AG04450 (cell line): ENCODE results near the gene PCSK9. TPM values are rescaled to one million over a fixed set of nuclear protein-coding genes. Genes with fewer than 3 reads are reported as not detected.

ENCODE experiments used
- CTCF ChIA-PET: fragments of 300-600, 350-600 bp; formaldehyde crosslinking; extraction: SDS; loops from one replicate; lab custom pipeline; 2022; ENCODE audit warnings: antibody characterized with exemption, inconsistent platforms; lab: Charles Lee
- POLR2A ChIA-PET: fragments of 350-600 bp; formaldehyde crosslinking; extraction: SDS; loops from one replicate; lab custom pipeline; 2021; ENCODE audit warnings: antibody characterized with exemption, inconsistent platforms; lab: Yijun Ruan, JAX
- DNase-seq: peaks from one replicate; pipeline ENCODE4 v3.0.0-alpha.2; 2011; ENCODE audit warnings: low read depth, low spot score
- H3K27ac ChIP-seq: one replicate; pipeline ENCODE4 v1.5.1; 2012; ENCODE audit warnings: low read depth, low read length, control low read depth
- H3K27me3 ChIP-seq: one replicate; pipeline ENCODE4 v1.6.0; 2012; ENCODE audit warnings: low read length; ENCODE audit not compliant: control insufficient read depth, insufficient read depth
- H3K4me3 ChIP-seq: 2 replicates; pipeline ENCODE4 v1.5.1; 2011; ENCODE audit warnings: mild to moderate bottlenecking, low read depth, low read length, control low read depth
- H3K9me3 ChIP-seq: 2 replicates; pipeline ENCODE4 v1.5.1; 2012; ENCODE audit warnings: low read length; ENCODE audit not compliant: control insufficient read depth, insufficient read depth
- CTCF ChIP-seq: IDR thresholded peaks from 2 replicates; pipeline ENCODE4 v1.5.1; 2011; ENCODE audit warnings: low read depth, low read length, control low read depth, inconsistent platforms
- polyA plus RNA-seq: library from polyadenylated mRNA; depleted of rRNA; stranded (reverse); fragments of >200 nt; gene quantifications from 2 replicates; pipeline ENCODE4 v1.2.3, GENCODE V29; 2011

The PCSK9 gene
- polyA plus RNA-seq, 1 experiment: 0.06 TPM

- Histone ChIP-seq H3K27ac (no peak overlapping the region), H3K27me3 (peaks cover 39% of the 10 kb centered on the region), H3K9me3 (no peaks in the 10 kb centered on the region; the same call in 1 of the 2 replicates), H3K4me3 (no peak overlapping the region)
- ChIA-PET CTCF (interaction anchor here (2.1 kb wide), 1 partner anchor 23 kb away, joined by 6 read pairs; no protein-coding TSS in a partner anchor), POLR2A (no interaction called here)
- no peak for TF ChIP-seq CTCF
- no peak for DNase-seq
Measured at GRCh38 chr1:55045430-55045829, 6.1 kb downstream of the PCSK9 start.

DNA sequence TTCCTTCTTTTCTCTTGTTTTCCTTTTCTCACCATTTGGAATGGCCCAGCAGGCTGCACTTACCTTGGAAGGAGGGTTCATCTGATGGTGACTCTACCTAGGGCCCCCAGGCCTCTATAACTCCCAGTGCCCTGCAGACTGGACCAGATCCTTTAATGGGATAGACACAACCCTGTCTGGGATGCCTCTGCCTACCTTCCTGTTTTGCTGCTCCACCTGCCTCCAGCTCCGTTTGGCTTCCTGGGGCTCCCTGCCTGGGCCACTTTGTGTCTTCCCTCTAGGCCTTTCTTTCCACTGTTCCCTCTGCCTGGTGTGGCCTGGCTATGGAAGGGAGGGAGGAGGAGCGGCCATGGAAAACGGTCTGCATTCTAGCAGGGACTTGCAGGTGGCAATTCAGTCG, 7.5 kb downstream of the PCSK9 start:
- no peak for DNase-seq
- Histone ChIP-seq H3K27me3 (peaks cover 30% of the 10 kb centered on the region), H3K9me3 (no peaks in the 10 kb centered on the region; the same call in 1 of the 2 replicates), H3K27ac (no peak overlapping the region), H3K4me3 (no peak overlapping the region)
- ChIA-PET POLR2A (no interaction called here), CTCF (interaction anchor here (2.1 kb wide), 1 partner anchor 25 kb away, joined by 6 read pairs; no protein-coding TSS in a partner anchor)
- no peak for TF ChIP-seq CTCF

- ChIA-PET POLR2A (no interaction called here), CTCF (no interaction called here)
- DNase-seq: no peak
- Histone ChIP-seq H3K27ac (no peak overlapping the region), H3K4me3 (no peak overlapping the region), H3K9me3 (no peaks in the 10 kb centered on the region; the same call in 1 of the 2 replicates), H3K27me3 (peaks cover 24% of the 10 kb centered on the region)
- TF ChIP-seq CTCF: no peak
Measured at GRCh38 chr1:55047611-55048010, 8.3 kb downstream of the PCSK9 start.

GRCh38 chr1:55048453-55049270, 9.3 kb downstream of the PCSK9 start:
- no peak for DNase-seq
- ChIA-PET POLR2A (no interaction called here), CTCF (interaction anchor here (0.7 to 0.9 kb wide), 2 partner anchors 98 to 103 kb away, joined by 3 read pairs; no protein-coding TSS in a partner anchor)
- no peak for TF ChIP-seq CTCF
- Histone ChIP-seq H3K4me3 (no peak overlapping the region), H3K9me3 (no peaks in the 10 kb centered on the region; the same call in 1 of the 2 replicates), H3K27ac (no peak overlapping the region), H3K27me3 (peaks cover 19% of the 10 kb centered on the region)

DNA sequence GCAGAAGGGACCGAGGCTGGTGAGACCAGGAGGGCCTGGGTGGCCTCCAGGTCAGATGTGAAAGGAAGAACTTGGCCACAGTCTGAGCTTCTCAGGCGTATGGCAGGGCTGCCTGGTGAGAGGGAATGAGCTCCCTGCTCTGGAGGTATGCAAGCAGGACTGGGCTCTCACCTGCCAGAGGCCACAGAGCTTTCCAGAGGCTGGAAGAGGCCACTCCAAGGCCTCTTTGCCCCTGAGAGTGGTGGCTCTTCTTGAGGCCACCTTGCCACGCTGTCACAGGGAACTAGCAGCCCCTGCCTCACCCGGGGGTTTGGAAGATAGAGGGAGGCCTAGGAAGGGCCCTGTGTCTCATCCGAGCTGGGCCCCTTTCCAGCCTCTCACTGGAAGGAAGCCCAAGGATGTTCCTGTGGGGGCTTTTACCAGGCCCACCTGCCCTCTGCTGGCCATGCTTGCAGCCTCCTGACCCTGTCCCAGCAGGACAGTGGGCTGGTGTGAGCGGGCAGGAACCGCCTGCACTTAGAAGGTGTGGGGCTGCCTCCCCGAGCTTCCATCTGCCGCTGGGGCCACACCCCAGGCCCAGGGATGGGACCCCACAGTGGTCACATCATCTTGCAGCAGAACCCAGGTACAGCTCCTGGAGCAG, 10.0 kb downstream of the PCSK9 start:
- Histone ChIP-seq H3K9me3 (no peaks in the 10 kb centered on the region), H3K27ac (peak overlapping the region; percentile 11), H3K27me3 (peaks cover 16% of the 10 kb centered on the region), H3K4me3 (no peak overlapping the region)
- no peak for DNase-seq
- ChIA-PET CTCF (interaction anchor here (0.5 to 0.9 kb wide), 3 partner anchors 20 to 103 kb away, joined by 3 read pairs; no protein-coding TSS in a partner anchor), POLR2A (interaction anchor here (0.6 kb wide), 1 partner anchor 1683 kb away, joined by 5 read pairs; no protein-coding TSS in a partner anchor)
- TF ChIP-seq CTCF: no peak
